Activated T-helper 1 cell treated with Interleukin-2 at 50 U/mL for 16 hours (primary cell): ENCODE measurements around the gene NAT9.

Experiments used
- DNase-seq: peaks from one replicate; pipeline ENCODE4 v3.0.0-alpha.2; 2020; ENCODE audit warnings: low read depth

Gene NAT9

DNA sequence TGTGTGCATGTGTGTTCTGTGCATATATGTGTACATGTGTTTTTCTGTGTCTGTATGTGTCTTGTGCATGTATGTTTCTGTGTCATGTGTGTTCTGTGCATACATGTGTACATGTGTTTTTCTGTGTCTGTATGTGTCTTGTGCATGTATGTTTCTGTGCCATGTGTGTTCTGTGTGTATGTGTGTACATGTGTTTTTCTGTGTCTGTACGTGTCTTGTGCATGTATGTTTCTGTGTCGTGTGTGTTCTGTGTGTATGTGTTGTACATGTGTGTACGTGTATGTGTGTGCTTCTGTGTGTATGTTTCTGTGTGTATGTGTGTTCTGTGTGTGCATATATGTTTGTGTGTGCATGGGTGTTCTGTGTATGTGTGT, 47.5 kb downstream of the NAT9 start:
- DNase-seq: no peak

DNA sequence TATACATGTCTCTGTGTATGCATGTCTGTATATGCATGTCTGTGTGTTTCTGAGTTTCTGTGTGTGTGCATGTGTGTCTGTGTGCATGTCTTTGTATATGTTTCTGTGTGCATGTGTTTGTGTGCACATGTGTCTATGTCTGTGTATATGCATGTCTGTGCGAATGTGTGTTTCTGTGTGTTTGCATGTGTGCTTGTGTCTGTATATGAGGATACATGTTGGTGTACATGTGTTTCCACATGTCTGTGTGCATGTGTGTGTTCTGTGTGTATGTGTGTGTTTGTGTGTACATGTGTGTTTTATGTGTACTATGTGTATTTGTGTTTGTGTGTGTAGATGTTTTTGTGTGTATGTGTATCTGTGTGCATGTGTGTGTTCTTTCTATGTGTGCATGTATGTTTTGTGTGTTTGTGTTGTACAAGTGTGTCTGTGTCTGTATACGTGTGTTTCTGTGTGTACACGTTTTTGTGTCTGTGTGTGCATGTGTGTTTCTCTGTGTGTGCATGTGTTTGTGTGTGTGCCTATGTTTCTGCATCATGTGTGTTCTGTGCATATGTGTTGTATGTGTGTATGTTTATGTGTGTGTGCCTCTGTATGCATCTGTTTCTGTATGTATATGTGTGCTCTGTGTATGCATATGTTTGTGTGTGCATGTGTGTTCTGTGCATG, 48.0 kb downstream of the NAT9 start:
- no peak for DNase-seq

DNA sequence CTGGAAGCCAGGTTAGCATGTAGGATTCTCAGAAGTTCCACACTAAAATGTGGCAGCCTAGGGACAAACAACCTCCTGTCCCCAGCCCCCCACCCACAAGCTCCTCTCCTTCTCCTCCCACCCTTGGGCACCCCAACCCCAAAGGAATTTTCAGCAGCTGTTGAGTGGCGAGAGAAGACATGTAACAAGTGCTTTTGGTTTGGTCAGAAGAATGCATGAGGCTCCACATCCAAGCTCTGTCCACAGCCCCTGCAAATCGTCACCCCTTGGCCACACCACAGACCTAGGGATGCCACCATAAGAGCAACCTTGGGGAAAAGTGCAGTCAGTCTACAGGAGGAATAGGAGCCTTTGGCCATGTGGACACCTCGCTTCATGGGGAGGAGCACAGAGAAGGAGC, 51.0 kb downstream of the NAT9 start:
- DNase-seq: no peak

DNA sequence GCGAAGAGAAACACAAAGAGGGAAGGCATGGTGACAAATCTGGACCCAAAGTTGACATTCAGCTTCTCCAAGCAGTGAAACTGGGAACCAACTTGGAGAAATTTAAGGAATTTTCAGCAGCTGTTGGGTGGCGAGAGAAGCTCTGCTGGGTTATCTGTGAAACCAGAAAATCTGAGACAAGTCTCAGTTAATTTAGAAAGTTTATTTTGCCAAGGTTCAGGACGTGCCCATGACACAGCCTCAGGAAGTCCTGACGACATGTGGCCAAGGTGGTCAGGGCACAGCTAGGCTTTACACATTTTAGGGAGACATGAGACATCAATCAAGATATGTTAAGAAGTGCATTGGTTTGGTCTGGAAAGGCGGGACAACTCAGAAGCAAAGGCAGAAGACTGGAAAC, 52.3 kb downstream of the NAT9 start:
- DNase-seq: no peak

GRCh38 chr17:74722782-74723181, 53.4 kb downstream of the NAT9 start:
- no peak for DNase-seq
